GM06990 (cell line): ENCODE data around the gene PASK.

ENCODE experiments used
- DNase-seq: peaks from one replicate; pipeline ENCODE4 v3.0.0-alpha.2; 2011; ENCODE audit not compliant: insufficient read length; ENCODE audit errors: extremely low read depth
- H3K27me3 ChIP-seq: replicated peaks from 2 replicates; pipeline ENCODE4 v1.6.0; 2011; ENCODE audit warnings: low read length; ENCODE audit not compliant: control insufficient read depth, insufficient read depth
- H3K36me3 ChIP-seq: 2 replicates; pipeline ENCODE4 v1.5.1; 2011; ENCODE audit warnings: low read length; ENCODE audit not compliant: control insufficient read depth, insufficient read depth
- H3K4me3 ChIP-seq: replicated peaks from 2 replicates; pipeline ENCODE4 v1.5.1; 2011; ENCODE audit warnings: low read depth, mild to moderate bottlenecking, control low read depth, low read length
- TF ChIP-seq, protein P1 (sequence below): IDR thresholded peaks from 2 replicates; pipeline ENCODE4 v1.5.1; 2011; ENCODE audit warnings: low read length, control low read depth, mild to moderate bottlenecking, inconsistent platforms; ENCODE audit not compliant: insufficient read depth, poor library complexity, severe bottlenecking

PASK gene

DNA sequence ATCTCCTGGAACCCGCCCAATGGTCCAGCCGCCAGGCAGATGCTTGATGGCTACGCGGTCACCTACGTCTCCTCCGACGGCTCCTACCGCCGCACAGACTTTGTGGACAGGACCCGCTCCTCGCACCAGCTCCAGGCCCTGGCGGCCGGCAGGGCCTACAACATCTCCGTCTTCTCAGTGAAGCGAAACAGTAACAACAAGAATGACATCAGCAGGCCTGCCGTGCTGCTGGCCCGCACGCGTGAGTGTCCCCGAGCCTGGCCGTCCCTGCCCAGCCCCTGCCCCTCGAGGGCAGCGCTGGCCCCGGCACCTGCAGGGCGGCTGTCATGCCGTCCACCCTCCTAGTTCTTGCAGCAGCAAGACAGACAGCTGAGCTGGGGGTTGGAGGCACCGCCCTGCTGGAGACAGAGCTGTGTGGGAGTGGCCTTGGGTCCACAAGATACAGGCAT is 83.9 kb downstream of the PASK start:
- no peak for DNase-seq
- Histone ChIP-seq H3K4me3 (no peak overlapping the region), H3K27me3 (no peaks in the 10 kb centered on the region; the same call in 1 of the 2 replicates), H3K36me3 (no peaks in the 10 kb centered on the region)
- TF ChIP-seq, protein P1, sequence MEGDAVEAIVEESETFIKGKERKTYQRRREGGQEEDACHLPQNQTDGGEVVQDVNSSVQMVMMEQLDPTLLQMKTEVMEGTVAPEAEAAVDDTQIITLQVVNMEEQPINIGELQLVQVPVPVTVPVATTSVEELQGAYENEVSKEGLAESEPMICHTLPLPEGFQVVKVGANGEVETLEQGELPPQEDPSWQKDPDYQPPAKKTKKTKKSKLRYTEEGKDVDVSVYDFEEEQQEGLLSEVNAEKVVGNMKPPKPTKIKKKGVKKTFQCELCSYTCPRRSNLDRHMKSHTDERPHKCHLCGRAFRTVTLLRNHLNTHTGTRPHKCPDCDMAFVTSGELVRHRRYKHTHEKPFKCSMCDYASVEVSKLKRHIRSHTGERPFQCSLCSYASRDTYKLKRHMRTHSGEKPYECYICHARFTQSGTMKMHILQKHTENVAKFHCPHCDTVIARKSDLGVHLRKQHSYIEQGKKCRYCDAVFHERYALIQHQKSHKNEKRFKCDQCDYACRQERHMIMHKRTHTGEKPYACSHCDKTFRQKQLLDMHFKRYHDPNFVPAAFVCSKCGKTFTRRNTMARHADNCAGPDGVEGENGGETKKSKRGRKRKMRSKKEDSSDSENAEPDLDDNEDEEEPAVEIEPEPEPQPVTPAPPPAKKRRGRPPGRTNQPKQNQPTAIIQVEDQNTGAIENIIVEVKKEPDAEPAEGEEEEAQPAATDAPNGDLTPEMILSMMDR: no peak

DNA sequence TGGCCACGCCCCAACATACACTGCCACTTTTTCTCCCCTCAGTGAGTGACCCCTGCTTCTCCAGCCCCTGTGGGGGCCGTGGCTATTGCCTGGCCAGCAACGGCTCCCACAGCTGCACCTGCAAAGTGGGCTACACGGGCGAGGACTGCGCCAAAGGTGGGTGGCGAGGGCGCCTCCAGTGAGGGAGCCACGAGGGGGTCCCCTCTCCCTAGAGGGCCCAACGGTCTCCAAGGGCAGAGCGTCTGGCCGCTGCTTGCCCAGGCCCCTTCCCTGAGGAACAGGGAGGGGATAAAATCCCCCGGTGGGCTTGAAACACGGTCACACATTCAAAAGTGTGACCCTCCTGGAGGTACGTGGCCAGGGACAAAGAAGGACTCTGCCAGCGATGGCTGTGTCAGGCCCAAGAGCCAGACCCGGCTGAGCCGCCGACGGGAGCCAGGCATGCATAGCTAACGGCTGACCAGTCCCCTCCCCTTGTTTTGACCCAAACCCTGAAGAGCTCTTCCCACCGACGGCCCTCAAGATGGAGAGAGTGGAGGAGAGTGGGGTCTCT is 84.4 kb downstream of the PASK start:
- Histone ChIP-seq H3K4me3 (no peak overlapping the region), H3K27me3 (no peaks in the 10 kb centered on the region; the same call in 1 of the 2 replicates), H3K36me3 (no peaks in the 10 kb centered on the region)
- DNase-seq: no peak
- TF ChIP-seq, protein P1: no peak

DNA sequence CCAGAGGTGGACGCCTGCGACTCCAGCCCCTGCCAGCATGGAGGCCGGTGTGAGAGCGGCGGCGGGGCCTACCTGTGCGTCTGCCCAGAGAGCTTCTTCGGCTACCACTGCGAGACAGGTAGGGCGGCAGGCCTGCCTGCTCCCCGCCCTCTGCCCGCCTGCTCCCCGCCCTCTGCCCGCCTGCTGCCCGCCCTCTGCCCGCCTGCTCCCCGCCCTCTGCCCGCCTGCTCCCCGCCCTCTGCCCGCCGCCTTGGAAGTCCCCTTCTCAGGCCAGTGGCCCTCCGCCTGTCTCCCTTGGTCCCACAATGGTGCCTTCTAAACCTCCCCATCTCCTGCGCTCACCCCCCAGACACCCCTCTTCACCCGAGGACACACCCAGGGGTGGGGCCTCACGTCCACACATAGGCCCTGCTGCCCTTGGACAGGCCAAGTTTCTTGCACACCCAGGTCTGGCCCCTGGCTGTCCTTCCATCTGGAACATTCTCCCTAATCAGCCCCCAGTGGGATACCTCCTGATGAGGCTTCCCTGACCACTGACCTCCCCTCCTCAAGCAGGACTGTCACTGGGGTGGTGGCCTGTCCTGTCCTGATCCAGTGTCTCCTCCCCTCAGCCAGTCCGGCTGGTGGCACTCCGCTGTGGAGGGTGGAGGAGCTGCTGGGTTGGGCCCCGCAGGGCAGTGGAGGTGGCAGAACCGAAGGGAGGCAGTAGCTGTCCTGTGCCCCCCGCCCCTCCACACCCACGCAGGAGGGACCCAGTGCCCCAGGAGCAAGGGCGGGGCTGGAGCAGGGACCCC is 85.1 kb downstream of the PASK start:
- TF ChIP-seq, protein P1: no peak
- Histone ChIP-seq H3K27me3 (no peaks in the 10 kb centered on the region; the same call in 1 of the 2 replicates), H3K4me3 (no peak overlapping the region), H3K36me3 (no peaks in the 10 kb centered on the region)
- DNase-seq: peak; percentile 38

DNA sequence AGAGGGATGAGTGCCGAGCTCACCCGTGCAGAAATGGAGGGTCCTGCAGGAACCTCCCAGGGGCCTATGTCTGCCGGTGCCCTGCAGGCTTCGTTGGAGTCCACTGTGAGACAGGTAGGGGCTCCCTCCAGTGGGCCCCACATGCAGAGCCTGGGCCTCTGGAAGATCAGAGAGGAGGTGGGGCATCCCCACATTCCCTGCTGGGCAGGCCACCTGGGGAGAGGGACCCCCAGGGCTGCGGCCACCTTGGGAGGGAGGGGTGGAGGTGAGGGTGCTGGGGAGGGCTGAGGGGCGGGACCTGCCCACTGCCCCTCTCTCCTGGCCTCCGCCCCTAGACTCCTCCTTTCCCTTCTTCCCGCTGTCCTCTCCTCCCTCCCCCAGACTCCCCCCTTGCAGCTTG is 85.7 kb downstream of the PASK start:
- H3K36me3 ChIP-seq: no peaks in the 10 kb centered on the region
- TF ChIP-seq, protein P1: no peak
- H3K4me3 ChIP-seq: no peak overlapping the region
- H3K27me3 ChIP-seq: no peaks in the 10 kb centered on the region; the same call in 1 of the 2 replicates
- no peak for DNase-seq

DNA sequence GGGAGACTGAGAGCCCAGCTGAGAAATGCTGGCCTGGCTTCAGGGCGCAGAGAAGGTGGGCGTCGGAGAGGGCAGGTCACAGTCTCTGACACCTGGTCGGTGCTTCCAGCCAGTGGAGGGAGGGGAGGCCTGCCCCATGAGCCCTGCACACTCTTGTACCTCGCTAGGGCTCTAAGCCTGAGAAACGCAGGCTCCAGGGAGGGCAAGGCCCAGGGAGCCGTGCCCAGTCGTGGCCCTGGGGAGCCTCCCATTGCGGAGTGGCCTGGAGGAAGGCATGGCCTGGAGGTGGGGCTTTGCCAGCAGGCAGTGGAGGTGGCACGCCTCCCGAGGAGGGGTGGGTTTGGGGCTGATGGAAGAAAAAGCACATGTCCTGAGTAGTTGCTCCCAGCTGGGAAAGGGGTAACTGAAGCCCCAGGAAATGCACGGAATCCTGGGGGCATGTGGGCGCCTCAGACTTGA is 86.2 kb downstream of the PASK start:
- DNase-seq: no peak
- H3K4me3 ChIP-seq: no peak overlapping the region
- no peaks in the 10 kb centered on the region for H3K36me3 ChIP-seq
- TF ChIP-seq, protein P1: no peak
- H3K27me3 ChIP-seq: no peaks in the 10 kb centered on the region; the same call in 1 of the 2 replicates
